DMS114 treated with DMSO at 0.1 percent for 48 hours (cell line): ENCODE results near the gene ERO1A.

Experiments
- DNase-seq: peaks from one replicate; lab custom pipeline; 2025; ENCODE audit not compliant: unreplicated experiment; lab: John Stamatoyannopoulos, UW

Gene ERO1A

DNA sequence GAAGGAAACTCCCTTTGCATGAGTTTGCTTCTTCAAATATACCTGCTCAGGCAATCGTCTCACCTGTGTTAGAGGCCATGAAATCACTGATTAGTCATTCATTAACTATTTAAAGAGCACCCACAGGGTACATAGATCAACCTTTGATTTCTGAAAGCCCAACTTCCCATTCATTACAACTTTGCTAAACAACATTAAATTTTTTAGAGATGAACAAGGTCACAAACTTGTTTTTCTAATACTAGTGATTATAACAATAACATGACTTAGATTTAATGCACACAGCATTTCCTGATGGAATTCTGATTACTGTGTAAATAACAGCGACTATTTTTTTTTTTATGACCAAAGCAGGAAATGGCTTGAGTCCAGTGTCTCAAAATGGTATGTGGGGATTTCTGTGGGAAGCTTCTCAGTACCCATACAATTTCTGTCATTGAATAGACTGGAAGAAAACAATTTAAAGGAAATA lies 5.4 kb upstream of the ERO1A start:
- no peak for DNase-seq

DNA sequence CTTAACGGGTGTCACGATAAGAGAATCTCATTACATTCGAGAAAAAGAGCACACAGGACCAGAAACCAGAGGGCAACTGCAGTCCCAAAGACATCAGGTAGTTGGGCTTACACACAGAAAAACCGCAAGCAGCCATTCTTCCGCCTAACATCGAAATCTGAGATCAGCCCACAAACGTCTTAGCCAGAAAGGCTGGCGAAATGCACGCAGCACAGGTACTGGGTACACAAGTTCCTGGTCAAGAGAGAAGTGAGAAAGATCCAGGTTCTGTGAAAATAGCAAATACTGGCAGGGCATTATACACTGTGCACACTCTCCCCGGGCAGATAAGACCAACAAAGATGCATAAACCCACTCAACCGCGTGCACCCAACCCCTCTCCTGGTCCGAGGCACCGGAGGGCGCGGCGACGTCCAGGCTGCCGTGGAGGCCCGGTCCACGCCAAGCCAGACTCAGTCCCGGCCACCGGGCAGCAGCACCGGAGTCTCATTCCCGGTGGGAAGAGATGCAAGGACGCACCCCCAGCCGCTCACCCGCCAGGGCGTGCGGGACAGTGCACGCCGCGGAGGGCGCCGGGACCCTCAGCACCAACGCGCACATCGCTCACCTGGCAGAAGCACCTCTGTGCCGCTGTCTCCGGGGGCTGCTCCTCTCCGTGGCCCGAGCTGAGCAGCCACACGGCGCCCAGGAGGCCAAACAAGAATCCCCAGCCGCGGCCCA lies 437 bp downstream of the ERO1A start:
- DNase-seq = peak; percentile 25

- no peak for DNase-seq
Measured at GRCh38 chr14:52693532-52693931, 1.8 kb downstream of the ERO1A start.

DNA sequence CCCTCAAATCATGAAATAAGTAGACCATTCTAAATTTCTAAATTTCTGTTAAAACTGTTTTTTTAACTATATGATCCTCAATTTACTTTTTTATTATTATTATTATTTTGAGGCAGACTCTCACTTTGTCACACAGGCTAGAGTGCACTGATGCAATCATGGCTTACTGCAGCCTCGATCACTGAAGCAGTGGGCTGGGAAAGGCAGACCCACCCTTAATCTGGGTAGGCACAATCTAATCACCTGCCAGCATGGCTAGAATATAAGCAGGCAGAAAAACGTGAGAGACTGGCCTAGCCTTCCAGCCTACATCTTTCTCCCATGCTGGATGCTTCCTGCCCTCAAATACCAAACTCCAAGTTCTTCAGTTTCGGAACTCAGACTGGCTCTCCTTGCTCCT lies 2.3 kb downstream of the ERO1A start:
- no peak for DNase-seq

- no peak for DNase-seq
Measured at GRCh38 chr14:52692248-52692962, 3.0 kb downstream of the ERO1A start.

GRCh38 chr14:52690983-52691760 lies 4.2 kb downstream of the ERO1A start:
- no peak for DNase-seq

- DNase-seq = no peak
Measured at GRCh38 chr14:52686176-52686575, 9.2 kb downstream of the ERO1A start.

GRCh38 chr14:52683985-52684520 lies 11.3 kb downstream of the ERO1A start:
- no peak for DNase-seq

DNA sequence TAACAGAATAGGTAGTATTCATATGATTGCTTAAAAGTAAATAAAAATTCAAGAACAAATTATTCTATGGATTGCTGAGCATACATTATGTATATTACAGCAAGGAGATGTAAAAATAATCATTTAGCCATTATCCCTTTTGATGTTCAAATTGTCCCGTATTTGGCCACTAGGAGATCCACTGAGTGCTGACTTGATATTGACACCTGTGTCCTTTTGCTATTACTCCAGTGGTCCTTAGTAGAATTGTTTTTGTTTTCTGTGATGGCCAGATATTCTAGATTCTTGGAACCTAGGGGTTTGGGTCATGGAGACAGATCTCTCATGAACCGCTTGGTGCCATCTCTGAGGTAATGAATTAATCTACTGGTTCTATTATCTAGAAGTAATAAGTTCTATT lies 16.8 kb downstream of the ERO1A start:
- DNase-seq = no peak

DNA sequence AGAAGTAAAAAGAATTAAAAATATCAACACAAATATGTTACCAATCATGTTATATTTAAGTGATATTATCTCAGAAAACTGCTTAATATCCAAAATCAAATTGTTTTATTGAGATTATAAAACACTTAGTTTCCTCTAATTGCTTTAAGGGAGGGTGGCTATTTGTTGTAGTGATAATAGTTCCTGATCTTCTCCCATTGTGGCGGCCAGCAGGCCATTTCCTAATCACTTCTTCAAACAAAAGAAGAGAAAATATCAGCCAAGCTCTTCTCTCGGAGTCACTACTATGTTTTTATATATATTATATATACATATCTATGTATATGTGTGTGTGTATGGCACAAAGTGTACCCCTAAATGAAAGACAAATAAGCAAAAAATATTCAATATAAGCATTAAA lies 31.5 kb downstream of the ERO1A start:
- no peak for DNase-seq

- DNase-seq = no peak
Measured at GRCh38 chr14:52661314-52661713, 34.0 kb downstream of the ERO1A start.

DNA sequence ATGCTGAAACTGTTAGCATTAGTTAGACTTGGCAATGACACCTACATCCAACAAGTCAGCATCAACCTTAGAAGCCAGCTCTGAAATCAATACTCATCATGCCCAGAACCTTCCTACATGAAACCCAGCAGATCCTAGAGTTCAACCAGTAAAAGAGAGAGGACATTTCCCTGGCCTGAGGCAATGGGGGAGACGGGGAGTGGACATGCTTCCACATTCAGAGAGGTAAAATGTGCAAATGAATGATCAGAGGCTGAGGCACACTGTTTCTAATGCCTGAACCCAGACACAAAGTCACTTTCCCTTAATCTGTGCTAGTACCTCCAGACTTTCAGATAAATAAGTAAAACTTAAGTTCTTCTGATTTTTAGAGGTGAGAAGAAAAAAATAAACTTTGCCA lies 34.5 kb downstream of the ERO1A start:
- no peak for DNase-seq

- DNase-seq = no peak
Measured at GRCh38 chr14:52660325-52660724, 35.0 kb downstream of the ERO1A start.

DNA sequence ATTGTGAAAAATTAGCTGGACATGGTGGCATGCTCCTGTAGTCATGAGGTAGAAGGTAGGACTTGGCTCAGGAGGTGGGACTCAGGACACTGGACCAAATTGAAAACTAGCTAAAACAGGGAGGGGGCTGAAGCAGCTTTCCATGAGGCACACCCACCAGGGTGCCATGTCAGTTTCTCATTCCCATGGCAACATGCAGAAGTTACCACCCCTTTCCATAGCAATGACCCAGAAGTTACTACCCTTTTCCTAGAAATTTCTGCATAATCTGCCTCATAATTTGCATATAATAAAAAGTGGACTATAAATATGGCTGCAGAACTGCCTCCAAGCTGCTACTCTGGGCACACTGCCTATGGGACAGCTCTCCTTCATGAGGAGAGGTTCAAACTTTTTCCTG lies 38.5 kb downstream of the ERO1A start:
- DNase-seq = no peak

- no peak for DNase-seq
Measured at GRCh38 chr14:52650774-52651173, 44.6 kb downstream of the ERO1A start.

DNA sequence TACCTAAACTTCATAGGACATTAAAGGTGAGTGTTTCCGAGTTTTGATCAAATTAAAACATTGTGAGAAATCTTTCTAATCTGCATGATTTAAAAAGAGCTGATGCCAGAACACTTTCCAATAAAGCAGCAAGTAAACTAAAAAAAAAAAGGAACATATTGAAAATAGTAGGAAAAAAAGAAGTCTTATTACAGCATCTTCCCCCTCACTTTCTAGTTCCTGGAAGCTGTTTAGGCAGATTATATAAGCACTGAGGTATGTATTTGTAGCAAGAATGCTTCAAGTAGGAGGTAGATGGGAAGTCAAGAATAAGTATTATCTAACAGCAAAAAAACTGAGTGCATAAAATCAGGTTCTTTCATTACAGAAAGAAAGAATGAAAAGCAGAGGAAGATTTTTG lies 45.8 kb downstream of the ERO1A start:
- no peak for DNase-seq

GRCh38 chr14:52641745-52642144 lies 53.6 kb downstream of the ERO1A start:
- DNase-seq = no peak

GRCh38 chr14:52640137-52640536 lies 55.2 kb downstream of the ERO1A start:
- no peak for DNase-seq

GRCh38 chr14:52619687-52620086 lies 75.7 kb downstream of the ERO1A start:
- DNase-seq = no peak

DNA sequence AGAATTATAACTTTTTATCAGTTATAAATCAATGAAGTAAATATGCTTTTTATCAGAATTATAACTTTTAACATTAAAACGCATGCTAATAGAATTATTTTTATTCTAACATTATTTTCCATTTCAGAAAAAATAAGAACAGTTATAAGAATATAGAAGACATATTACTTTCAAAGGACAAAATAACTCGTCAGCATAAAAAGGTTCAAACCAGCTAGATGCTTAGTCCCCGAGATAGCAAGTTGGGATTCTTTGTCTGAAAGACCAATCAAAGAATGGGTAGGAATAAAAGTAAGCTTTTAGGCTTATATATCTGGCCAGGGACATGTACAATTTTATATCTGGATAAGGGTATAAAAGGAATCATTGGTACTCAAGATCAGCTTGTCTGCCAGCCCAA lies 76.8 kb downstream of the ERO1A start:
- DNase-seq = no peak

GRCh38 chr14:52610187-52610586 lies 85.2 kb downstream of the ERO1A start:
- DNase-seq = no peak
